Measurements from ENCODE around the gene AEBP2. TPM values are rescaled to one million over a fixed set of nuclear protein-coding genes. Genes with fewer than 3 reads are reported as not detected.

The AEBP2 gene
- total and polyA plus RNA-seq, 7 donors = 7.8 to 52.8 (median 28.4) TPM

DNA sequence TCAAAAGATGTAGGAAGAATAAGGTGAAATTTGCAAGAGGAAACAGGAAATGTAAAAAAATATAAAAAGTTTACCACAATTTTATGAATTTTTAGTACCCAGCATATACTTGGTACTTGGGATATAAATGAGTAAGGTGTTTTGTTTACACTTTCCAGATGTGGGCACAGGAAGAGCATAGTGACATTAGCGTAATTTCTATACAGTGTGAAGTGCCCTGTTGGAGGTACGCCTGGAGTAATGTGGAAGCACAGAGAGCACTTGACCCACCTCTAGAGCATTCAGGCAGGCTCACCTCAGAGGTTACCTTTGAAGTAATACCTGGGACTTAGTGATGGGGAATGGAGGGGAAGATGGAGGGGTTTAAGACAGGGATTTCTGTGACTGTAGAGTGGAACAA is 89.5 kb downstream of the AEBP2 start:
- Histone ChIP-seq H3K27ac (no peak overlapping the region), H3K27me3 (no peaks in the 10 kb centered on the region), H3K4me3 (no peak overlapping the region), H3K36me3 (no peaks in the 10 kb centered on the region), H3K9me3 (no peaks in the 10 kb centered on the region), H3K4me1 (peaks cover 0 to 9% (median 6%) of the 10 kb centered on the region in 4 donors)
- WGBS, 2 donors = 94 to 97% methylated on average over 2 of the region's 2 CpGs
- TF ChIP-seq POLR2A (IDR thresholded peaks at IDR 0.05) = no peak
- TF ChIP-seq POLR2AphosphoS5 (IDR thresholded peaks at IDR 0.05) = no peak
- TF ChIP-seq, protein P1, sequence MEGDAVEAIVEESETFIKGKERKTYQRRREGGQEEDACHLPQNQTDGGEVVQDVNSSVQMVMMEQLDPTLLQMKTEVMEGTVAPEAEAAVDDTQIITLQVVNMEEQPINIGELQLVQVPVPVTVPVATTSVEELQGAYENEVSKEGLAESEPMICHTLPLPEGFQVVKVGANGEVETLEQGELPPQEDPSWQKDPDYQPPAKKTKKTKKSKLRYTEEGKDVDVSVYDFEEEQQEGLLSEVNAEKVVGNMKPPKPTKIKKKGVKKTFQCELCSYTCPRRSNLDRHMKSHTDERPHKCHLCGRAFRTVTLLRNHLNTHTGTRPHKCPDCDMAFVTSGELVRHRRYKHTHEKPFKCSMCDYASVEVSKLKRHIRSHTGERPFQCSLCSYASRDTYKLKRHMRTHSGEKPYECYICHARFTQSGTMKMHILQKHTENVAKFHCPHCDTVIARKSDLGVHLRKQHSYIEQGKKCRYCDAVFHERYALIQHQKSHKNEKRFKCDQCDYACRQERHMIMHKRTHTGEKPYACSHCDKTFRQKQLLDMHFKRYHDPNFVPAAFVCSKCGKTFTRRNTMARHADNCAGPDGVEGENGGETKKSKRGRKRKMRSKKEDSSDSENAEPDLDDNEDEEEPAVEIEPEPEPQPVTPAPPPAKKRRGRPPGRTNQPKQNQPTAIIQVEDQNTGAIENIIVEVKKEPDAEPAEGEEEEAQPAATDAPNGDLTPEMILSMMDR (IDR thresholded peaks at IDR 0.05) = no peak
- TF ChIP-seq EP300 (IDR thresholded peaks at IDR 0.05) = no peak
- intact Hi-C loops (cut with DNase I) = no loop called here
- no peak for DNase-seq

DNA sequence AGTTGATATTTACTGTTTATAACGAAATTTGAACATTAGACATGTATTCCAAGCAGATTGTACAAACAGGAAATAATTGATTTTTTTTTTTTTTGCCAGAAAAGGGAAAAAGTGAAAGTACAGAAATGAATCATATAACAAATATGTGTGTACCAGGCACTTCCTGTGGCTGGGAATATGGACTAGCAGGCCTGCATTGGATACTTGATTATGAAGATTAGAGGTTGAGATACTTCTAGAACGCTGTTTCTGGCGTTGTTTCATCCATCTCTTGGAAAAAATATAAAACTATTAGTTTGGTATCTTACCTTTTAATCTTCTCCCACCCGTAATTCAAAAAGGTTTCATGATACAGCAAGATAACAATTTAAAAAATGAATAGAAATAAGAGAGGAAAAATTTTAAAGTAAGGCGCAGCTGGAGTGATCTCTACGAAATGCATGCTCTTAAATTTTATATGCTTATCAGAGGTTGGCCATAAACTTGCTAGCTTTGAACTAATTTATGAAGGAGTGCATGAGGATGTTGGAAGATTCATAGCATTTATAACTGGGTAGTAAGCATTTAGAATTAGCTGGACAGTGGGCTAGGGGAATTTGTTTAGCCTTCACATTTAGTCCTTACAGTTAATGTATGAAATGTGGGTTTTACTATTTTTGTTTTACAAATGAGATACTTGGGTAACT is 90.8 kb downstream of the AEBP2 start:
- intact Hi-C loops (cut with DNase I) = no loop called here
- H3K4me3 ChIP-seq = no peak overlapping the region
- no peaks in the 10 kb centered on the region for H3K9me3 ChIP-seq
- WGBS, 2 donors = 75 to 76% methylated on average over 6 of the region's 6 CpGs
- H3K27ac ChIP-seq = no peak overlapping the region
- no peak for TF ChIP-seq EP300 (IDR thresholded peaks at IDR 0.05)
- peaks cover 0 to 9% (median 6%) of the 10 kb centered on the region in 4 donors for H3K4me1 ChIP-seq
- no peaks in the 10 kb centered on the region for H3K27me3 ChIP-seq
- no peak for DNase-seq
- no peaks in the 10 kb centered on the region for H3K36me3 ChIP-seq

DNA sequence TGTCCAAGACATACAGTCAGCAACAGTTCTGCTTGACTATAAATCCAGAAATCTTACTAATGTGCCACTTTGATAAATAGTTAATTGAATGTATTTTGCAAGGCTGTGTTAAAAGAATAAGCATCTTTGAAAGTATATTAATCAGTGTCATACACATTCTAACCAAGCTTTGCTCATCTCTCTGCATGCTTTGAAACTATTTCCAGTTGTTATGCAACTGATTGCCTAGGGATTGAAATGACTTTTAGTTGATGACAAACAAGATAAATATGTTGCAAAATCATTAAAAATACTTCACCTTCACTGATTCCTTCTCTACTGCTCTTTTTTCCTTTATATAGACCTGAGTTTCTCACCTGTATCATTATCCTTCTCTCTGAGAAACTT is 91.3 kb downstream of the AEBP2 start:
- DNase-seq = no peak
- no peaks in the 10 kb centered on the region for H3K27me3 ChIP-seq
- TF ChIP-seq POLR2A (IDR thresholded peaks at IDR 0.05) = no peak
- TF ChIP-seq, protein P1 (IDR thresholded peaks at IDR 0.05) = no peak
- no peak for TF ChIP-seq POLR2AphosphoS5 (IDR thresholded peaks at IDR 0.05)
- TF ChIP-seq EP300 (IDR thresholded peaks at IDR 0.05) = no peak
- H3K27ac ChIP-seq = no peak overlapping the region
- H3K4me3 ChIP-seq = no peak overlapping the region
- intact Hi-C loops (cut with DNase I) = no loop called here
- no peaks in the 10 kb centered on the region for H3K36me3 ChIP-seq
- H3K9me3 ChIP-seq = no peaks in the 10 kb centered on the region
- peaks cover 0 to 9% (median 6%) of the 10 kb centered on the region in 4 donors for H3K4me1 ChIP-seq

DNA sequence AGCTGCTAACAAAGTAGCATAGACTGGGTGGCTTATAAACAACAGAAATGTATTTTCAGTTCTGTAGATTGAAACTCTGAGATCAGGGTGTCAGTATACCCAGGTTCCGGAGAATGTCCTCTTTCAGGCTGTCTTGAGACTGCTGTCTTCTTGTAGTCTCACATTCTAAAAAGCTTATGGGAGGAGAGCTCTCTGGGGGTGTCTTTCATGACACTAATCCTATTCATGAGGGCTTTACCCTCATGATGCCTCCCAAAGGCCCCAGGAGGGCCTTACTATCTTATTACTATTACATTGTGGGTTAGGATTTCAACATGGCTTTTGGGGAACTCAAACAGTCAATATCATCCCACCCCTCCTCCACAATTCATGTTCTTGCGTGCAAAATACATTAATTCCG is 94.3 kb downstream of the AEBP2 start:
- Histone ChIP-seq H3K27me3 (no peaks in the 10 kb centered on the region), H3K9me3 (peaks cover 0 to 5% (median 2%) of the 10 kb centered on the region in 4 donors), H3K4me1 (peaks cover 0 to 9% (median 6%) of the 10 kb centered on the region in 4 donors), H3K4me3 (no peak overlapping the region), H3K36me3 (no peaks in the 10 kb centered on the region), H3K27ac (no peak overlapping the region)
- WGBS, 2 donors = 99% methylated on average over 3 of the region's 3 CpGs
- intact Hi-C loops (cut with DNase I) = no loop called here
- TF ChIP-seq EP300 (IDR thresholded peaks at IDR 0.05) (no peak), POLR2AphosphoS5 (IDR thresholded peaks at IDR 0.05) (no peak), POLR2A (IDR thresholded peaks at IDR 0.05) (no peak)
- TF ChIP-seq, protein P1 (IDR thresholded peaks at IDR 0.05) = no peak
- no peak for DNase-seq

DNA sequence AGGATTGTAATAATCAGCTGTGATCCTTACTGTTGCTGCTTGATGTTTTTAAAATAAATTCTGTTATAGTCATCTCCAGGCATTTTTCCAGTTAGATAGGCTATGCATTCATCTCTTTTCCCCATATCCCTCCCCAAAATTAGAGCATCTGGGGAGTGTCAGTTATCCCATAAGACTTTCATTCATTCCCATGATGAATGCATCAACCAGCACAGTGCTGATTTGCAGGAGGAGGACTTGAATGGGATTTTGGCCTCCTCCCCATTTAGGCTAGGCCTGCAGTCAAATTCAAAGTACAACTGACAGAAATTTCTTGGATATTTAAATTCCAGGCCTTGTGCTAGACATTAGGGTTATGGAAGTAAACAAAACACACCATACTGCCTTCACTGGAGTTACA is 99.8 kb downstream of the AEBP2 start:
- intact Hi-C loops (cut with DNase I) = no loop called here

More for the DNA sequence above, 99.8 kb downstream of the AEBP2 start:
- TF ChIP-seq POLR2AphosphoS5 (IDR thresholded peaks at IDR 0.05) = no peak
- TF ChIP-seq POLR2A (IDR thresholded peaks at IDR 0.05) = no peak
- TF ChIP-seq, protein P1 (IDR thresholded peaks at IDR 0.05) = no peak
- TF ChIP-seq EP300 (IDR thresholded peaks at IDR 0.05) = no peak
- H3K9me3 ChIP-seq = peaks cover 0 to 5% (median 2%) of the 10 kb centered on the region in 4 donors
- no peaks in the 10 kb centered on the region for H3K27me3 ChIP-seq
- H3K4me1 ChIP-seq = no peaks in the 10 kb centered on the region
- DNase-seq = no peak
- no peaks in the 10 kb centered on the region for H3K36me3 ChIP-seq
- no peak overlapping the region for H3K27ac ChIP-seq
- no peak overlapping the region for H3K4me3 ChIP-seq
